Nucleus accumbens (tissue), 56 donors: Measurements from ENCODE around the gene DOCK1.

Source experiments
- DNase-seq, 56 donors: peaks; one replicate each; lab custom pipeline; 2025; lab: John Stamatoyannopoulos, UW

Gene DOCK1

GRCh38 chr10:127462643-127463295, 557.5 kb downstream of the DOCK1 start:
- no peak for DNase-seq

GRCh38 chr10:127463548-127463947, 558.3 kb downstream of the DOCK1 start:
- DNase-seq: no peak

- DNase-seq: no peak
Measured at GRCh38 chr10:127464561-127464960, 559.3 kb downstream of the DOCK1 start.

GRCh38 chr10:127467811-127468210, 562.6 kb downstream of the DOCK1 start:
- no peak for DNase-seq

- no peak for DNase-seq
Measured at GRCh38 chr10:127468632-127469031, 563.4 kb downstream of the DOCK1 start.

GRCh38 chr10:127470911-127471310, 565.7 kb downstream of the DOCK1 start:
- DNase-seq: no peak

GRCh38 chr10:127472976-127473375, 567.7 kb downstream of the DOCK1 start:
- no peak for DNase-seq

- no peak for DNase-seq
Measured at GRCh38 chr10:127474501-127474900, 569.3 kb downstream of the DOCK1 start.

GRCh38 chr10:127485153-127485857, 580.1 kb downstream of the DOCK1 start:
- DNase-seq: no peak

- DNase-seq: no peak
Measured at GRCh38 chr10:127486355-127486754, 581.1 kb downstream of the DOCK1 start.

GRCh38 chr10:127492607-127493250, 587.5 kb downstream of the DOCK1 start:
- DNase-seq: no peak

GRCh38 chr10:127496035-127496434, 590.8 kb downstream of the DOCK1 start:
- no peak for DNase-seq

- DNase-seq: no peak
Measured at GRCh38 chr10:127497685-127498084, 592.5 kb downstream of the DOCK1 start.

- DNase-seq: no peak
Measured at GRCh38 chr10:127498087-127498486, 592.9 kb downstream of the DOCK1 start.

- DNase-seq: no peak
Measured at GRCh38 chr10:127500127-127500526, 594.9 kb downstream of the DOCK1 start.
